NCI-H460 (cell line): ENCODE measurements around the gene CCNYL1. TPM values are rescaled to one million over a fixed set of nuclear protein-coding genes. Genes with fewer than 3 reads are reported as not detected.

Source experiments
- DNase-seq: peaks from one replicate; pipeline ENCODE4 v3.0.0-alpha.2; 2016; ENCODE audit warnings: low read depth; ENCODE audit errors: extremely low read depth
- small RNA-seq, 2 experiments: library from RNA; depleted of rRNA; stranded (forward); fragments of <200 nt; gene quantifications; one replicate each; pipeline ENCODE3, GENCODE V24; 2014
- total RNA-seq: library from RNA; depleted of rRNA; stranded (reverse); fragments of >200 nt; shearing (Covaris generic); gene quantifications from 2 replicates; pipeline ENCODE4 v1.2.3, GENCODE V29; 2014; rRNA removed

CCNYL1 gene
- total RNA-seq, 1 experiment from 2014 or later: 16.8 TPM

DNA sequence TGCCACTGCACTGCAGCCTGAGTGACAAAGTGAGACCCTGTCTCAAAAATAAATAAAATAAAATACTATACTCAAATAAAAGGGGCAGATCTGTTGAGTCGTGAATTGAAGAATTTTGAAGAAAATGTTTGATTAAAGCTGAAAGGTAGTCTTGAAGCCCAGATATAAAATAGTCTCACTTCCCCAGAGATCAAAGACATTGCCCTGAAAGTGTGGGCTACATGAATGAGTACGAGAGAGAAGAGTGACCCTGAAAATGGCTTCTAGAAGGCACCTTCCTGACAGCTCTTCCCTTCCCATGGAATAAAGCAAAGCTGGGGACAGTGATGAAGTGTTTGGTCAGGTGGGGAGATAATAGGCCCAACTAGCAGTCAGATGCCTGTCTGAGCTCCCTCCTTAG, 72.1 kb downstream of the CCNYL1 start:
- no peak for DNase-seq

DNA sequence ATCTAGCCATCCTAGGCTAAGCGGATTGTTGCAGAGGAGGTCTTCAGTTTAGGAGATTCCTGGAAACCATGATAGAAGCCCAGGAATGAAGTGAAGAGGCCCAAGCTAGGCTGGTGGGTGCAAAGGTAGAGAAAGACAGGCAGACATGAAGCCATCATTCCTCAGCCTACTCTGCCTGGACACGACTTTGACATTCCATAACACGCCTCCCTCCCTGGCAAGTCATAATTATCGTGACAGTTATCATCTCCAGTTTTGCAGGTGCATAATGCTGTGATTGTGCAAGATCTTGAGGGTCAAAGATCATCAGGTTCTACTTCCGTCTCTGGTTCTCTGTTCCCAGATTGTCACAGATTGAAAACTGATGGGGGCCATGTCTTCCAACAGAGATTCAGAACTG, 73.5 kb downstream of the CCNYL1 start:
- DNase-seq: no peak

DNA sequence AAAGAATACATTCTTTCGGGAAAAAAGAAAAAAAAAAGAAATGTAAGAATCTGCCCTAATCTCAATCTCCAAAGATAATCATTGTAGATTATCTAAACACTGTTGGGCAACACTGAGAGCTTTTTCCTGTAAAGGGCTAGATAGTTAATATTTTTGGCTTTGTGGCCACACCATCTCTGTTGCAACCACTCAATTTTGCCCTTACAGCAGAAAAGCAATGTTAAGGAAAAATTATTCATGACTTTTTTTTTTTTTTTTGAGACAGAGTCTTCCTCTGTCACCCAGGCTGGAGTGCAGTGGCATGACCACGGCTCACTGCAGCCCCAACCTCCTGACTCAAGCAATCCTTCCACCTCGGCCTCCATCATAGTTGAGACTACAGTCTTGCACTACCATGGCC, 75.6 kb downstream of the CCNYL1 start:
- DNase-seq: no peak

DNA sequence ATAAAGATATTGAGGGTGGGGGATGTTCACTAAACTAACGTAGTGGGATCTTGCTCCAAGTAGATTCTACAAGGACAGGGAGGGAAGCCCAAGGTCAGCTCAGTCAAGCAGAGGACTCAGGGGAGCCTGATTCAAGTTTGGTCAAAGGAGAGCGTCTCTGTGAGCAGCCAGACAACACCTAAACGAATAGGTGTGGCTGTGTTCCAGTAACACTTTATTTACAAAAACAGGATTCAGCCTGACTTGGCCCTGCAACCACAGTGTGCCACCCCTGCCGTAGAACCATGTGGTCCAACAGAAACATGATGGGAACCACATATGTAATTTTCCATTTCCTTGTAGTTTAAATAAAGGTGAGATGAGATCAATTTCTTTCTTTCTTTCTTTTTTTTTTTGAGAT, 76.4 kb downstream of the CCNYL1 start:
- DNase-seq: no peak

DNA sequence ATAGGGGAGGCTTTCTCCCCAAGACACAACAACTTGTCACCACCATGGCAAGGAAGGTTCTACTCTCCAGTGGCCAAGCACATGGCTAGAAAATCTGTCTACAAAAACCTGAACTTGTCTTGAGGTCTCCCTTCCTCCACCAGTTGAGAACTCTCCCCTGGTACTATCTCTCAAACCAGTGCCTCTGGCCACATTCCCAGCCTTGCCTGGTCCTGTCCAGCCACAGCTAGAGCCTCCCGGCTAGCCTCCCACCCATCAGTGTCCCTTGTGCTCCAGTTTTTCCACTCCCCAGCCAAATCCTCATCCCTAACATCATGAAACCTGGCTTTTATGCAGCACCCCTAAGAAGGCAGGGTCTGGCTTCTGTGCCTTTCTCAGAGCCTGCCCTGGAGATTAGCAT, 79.5 kb downstream of the CCNYL1 start:
- DNase-seq: no peak

DNA sequence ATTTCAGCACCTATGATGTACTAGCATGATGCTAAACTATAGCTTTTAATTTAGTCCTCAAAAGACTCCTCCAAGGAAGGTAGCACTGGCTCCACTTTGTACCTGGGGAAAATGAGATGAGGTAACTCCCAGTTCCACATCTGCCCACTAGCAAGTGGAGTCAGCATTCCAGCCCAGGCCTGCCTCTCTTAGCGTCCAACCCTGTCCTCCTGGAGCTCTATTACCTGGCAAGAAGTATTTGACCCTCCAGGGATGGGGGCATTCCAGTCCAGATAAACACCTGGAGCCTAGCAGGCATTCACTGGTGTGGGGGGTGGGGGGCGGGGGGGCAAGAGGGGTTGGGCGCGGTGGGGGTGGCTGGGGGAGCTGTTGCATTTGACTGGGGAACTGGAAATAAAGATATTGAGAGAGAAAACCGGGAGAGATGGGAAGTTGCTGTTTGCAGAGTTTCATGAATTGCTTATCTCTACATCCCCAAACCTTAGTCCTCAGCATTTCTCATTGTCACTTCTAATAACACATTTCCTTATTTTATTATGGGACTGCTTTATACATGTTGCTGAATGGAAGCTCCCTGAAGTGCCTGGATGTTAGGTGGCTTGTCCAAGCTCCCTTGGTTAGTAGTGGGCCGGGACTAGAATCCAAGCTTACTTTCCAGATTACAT, 80.3 kb downstream of the CCNYL1 start:
- no peak for DNase-seq

DNA sequence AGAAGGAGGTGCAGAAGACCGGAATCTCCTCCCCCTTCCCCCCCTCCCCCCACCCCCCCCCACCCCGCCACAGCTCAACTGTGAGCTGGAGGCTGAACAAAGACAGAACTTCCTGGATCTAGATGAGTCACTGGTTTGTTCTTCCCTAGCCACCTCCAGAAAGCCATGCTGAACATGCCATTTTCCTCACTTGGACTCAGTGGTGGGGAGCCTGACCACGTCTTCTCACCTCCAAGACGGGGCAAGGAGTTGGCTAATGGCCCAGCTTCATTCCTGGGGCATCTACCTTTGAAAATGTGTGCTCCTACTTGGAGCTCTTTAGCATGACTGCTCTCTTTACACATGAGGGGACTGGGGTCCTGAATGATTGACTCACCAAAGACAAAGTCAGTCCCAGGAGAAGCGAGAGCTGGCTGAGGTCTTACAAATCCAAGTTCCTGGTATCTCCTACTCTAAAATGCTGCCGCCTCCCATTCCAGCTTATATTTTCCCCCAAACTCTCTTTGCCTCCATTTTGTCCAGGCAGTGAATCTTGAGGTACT, 80.9 kb downstream of the CCNYL1 start:
- DNase-seq: peak; percentile 46

DNA sequence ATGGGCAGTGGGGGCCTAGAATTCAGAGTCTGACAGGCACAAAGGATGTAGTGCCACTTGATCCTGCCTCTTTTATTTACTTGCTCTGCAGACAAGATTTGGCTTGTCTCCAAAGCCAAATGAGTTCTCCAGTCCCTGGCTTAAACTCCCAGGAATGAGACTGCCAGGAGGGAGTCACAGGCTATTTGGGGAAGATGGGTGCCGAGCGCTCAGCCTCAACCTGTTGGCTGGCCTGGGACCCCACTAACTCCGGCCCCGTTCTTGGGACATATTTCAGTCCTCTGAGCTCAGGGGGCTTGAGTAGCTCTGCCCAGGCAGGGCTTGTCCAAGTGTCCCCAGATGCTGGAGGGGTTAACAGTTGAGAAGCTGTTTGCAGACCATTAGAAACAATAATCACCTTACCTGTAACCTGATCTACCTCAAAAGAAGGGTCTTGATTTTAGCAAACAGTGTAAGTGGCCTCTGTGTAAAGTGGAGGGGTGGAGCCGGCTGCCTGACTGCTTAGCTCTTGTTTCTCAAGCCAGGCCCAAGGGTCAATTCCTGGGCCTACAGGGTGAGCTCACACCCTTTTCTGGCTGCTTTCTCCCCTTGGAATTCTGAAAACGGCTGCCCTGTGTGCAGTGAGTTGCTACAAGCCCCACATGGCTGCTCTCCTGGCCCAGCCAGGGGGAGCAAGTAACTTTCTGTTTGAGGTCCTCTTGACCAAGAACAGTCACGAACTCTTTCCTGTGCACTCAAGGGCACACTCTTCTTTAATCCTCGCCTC, 85.3 kb downstream of the CCNYL1 start:
- DNase-seq: no peak

DNA sequence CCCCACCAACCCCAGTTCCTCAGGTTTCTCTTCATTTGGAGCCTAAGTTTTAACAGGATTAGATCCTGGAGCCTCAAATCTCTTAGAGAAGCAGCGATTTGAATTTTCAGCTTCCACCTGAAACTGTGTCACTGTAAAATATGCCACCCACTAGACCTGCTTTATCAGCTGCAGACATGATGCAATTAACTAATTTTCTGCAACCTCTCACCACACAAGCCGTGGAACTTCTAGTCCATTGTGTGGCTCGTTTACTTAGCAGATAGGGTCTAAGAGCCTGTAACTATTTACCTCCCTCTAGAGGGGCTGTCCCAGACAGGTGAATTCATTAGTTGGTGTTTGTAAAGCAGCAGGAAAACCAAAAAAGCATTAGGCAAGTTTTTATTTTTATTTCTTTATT, 89.8 kb downstream of the CCNYL1 start:
- DNase-seq: peak; percentile 49

DNA sequence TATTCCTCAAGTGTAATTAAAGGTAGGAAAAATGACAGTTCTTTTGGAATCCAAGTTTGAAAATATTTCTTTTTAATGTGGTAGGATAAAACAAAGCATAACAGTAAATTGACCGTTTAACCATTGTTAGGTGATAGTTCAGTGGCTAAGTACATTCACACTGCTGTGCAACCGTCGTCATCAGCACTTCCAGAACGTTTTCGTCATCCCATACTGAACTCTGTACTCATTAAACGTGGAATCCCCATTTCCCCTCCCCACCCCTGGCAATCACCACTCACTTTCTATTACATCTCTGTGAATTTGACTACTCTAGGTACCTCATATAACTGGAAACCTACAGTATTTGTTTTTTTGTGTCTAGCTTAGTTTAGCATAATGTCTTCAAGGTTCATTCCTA, 91.2 kb downstream of the CCNYL1 start:
- peak; percentile 93 for DNase-seq

Small RNA genes within 50 kb of the gene (small RNA-seq; reads per million reads assigned to genes)
- gene RF00019 (0 reads per million in 2 experiments), gene RNU6-664P (0 reads per million in 2 experiments)

Other genes starting within 250 kb of the CCNYL1 start
- 74.7 and 77.9 TPM in 2 replicates for gene CREB1, start 181.7 kb upstream of the CCNYL1 start, total RNA-seq
- 130 and 136 TPM in 2 replicates for gene METTL21A, start 86.2 kb upstream of the CCNYL1 start, total RNA-seq
- 13.0 and 14.4 TPM in 2 replicates for gene FZD5, start 58.3 kb downstream of the CCNYL1 start, total RNA-seq